OCI-M2 (cell line): ENCODE results near the gene TNF.

Experiments
- DNase-seq: peaks from one replicate; lab custom pipeline; 2025; ENCODE audit not compliant: unreplicated experiment; lab: John Stamatoyannopoulos, UW

TNF gene

GRCh38 chr6:31543639-31544038 is 31.7 kb upstream of the TNF start:
- DNase-seq: no peak

- DNase-seq: no peak
Observed at GRCh38 chr6:31544676-31545075, 30.7 kb upstream of the TNF start.

GRCh38 chr6:31545291-31545690 is 30.1 kb upstream of the TNF start:
- DNase-seq: no peak

GRCh38 chr6:31546339-31546957 is 28.9 kb upstream of the TNF start, which contains the start of gene ATP6V1G2:
Gene ATP6V1G2 (minus strand): TSS chr6:31546608. CDS start chr6:31546559, 49 bp downstream.
- DNase-seq: peak; percentile 76

GRCh38 chr6:31546958-31547726 is 28.2 kb upstream of the TNF start, which contains the start of gene NFKBIL1:
Gene NFKBIL1 (plus strand): TSS chr6:31547608. CDS start chr6:31547695, 87 bp downstream.
- DNase-seq: peak; percentile 86

- no peak for DNase-seq
Observed at GRCh38 chr6:31547727-31548543, 27.4 kb upstream of the TNF start.

GRCh38 chr6:31548544-31548873 is 26.9 kb upstream of the TNF start:
- DNase-seq: no peak

GRCh38 chr6:31551371-31551770 is 24.0 kb upstream of the TNF start:
- DNase-seq: peak; percentile 65

- DNase-seq: no peak
Observed at GRCh38 chr6:31556307-31556706, 19.1 kb upstream of the TNF start.

- DNase-seq: no peak
Observed at GRCh38 chr6:31557443-31558317, 17.7 kb upstream of the TNF start.

- no peak for DNase-seq
Observed at GRCh38 chr6:31558318-31558625, 17.1 kb upstream of the TNF start.

- DNase-seq: no peak
Observed at GRCh38 chr6:31558631-31559500, 16.5 kb upstream of the TNF start.

GRCh38 chr6:31559606-31559957 is 15.8 kb upstream of the TNF start:
- no peak for DNase-seq

GRCh38 chr6:31559958-31560696 is 15.2 kb upstream of the TNF start:
- DNase-seq: peak; percentile 57

GRCh38 chr6:31560697-31561058 is 14.7 kb upstream of the TNF start:
- no peak for DNase-seq

GRCh38 chr6:31567531-31568370 is 7.6 kb upstream of the TNF start:
- DNase-seq: no peak

- DNase-seq: no peak
Observed at GRCh38 chr6:31568537-31568961, 6.8 kb upstream of the TNF start.

GRCh38 chr6:31569861-31570536 is 5.4 kb upstream of the TNF start:
- DNase-seq: no peak
